ENCODE data around the gene CES1. TPM values are rescaled to one million over a fixed set of nuclear protein-coding genes. Genes with fewer than 3 reads are reported as not detected.
"Not testable (repeated sequence)": the region's sequence is repeated elsewhere in the genome, so short reads cannot be mapped to it uniquely, and the experiment has no call there.

CES1 gene
- polyA plus RNA-seq, 1 donor, result 1.8 TPM

- no peak for DNase-seq
Observed at GRCh38 chr16:55830658-55831294, 2.1 kb downstream of the CES1 start.

GRCh38 chr16:55829232-55829631 is 3.7 kb downstream of the CES1 start:
- DNase-seq, result not testable (repeated sequence)

GRCh38 chr16:55828680-55829079 is 4.2 kb downstream of the CES1 start:
- no peak for DNase-seq

- no peak for DNase-seq
Observed at GRCh38 chr16:55825115-55825728, 7.7 kb downstream of the CES1 start.

GRCh38 chr16:55824473-55825000 is 8.4 kb downstream of the CES1 start:
- DNase-seq, result no peak

GRCh38 chr16:55822280-55822810 is 10.6 kb downstream of the CES1 start:
- DNase-seq, result no peak

- no peak for DNase-seq
Observed at GRCh38 chr16:55821210-55821609, 11.7 kb downstream of the CES1 start.

- DNase-seq, result no peak
Observed at GRCh38 chr16:55820615-55821014, 12.3 kb downstream of the CES1 start.

- no peak for DNase-seq
Observed at GRCh38 chr16:55817236-55817912, 15.5 kb downstream of the CES1 start.

GRCh38 chr16:55816222-55816621 is 16.7 kb downstream of the CES1 start:
- not testable (repeated sequence) for DNase-seq

- no peak for DNase-seq
Observed at GRCh38 chr16:55815320-55815719, 17.6 kb downstream of the CES1 start.

- DNase-seq, result not testable (repeated sequence)
Observed at GRCh38 chr16:55814174-55814573, 18.7 kb downstream of the CES1 start.

GRCh38 chr16:55813730-55814129 is 19.2 kb downstream of the CES1 start:
- DNase-seq, result not testable (repeated sequence)

GRCh38 chr16:55812951-55813350 is 19.9 kb downstream of the CES1 start:
- DNase-seq, result no peak

- DNase-seq, result no peak
Observed at GRCh38 chr16:55811811-55812210, 21.1 kb downstream of the CES1 start.

- DNase-seq, result no peak
Observed at GRCh38 chr16:55810451-55810961, 22.4 kb downstream of the CES1 start.

GRCh38 chr16:55809851-55810250 is 23.0 kb downstream of the CES1 start:
- no peak for DNase-seq

- no peak for DNase-seq
Observed at GRCh38 chr16:55809386-55809785, 23.5 kb downstream of the CES1 start.

- not testable (repeated sequence) for DNase-seq
Observed at GRCh38 chr16:55808286-55808685, 24.6 kb downstream of the CES1 start.

GRCh38 chr16:55805104-55805503 is 27.8 kb downstream of the CES1 start:
- DNase-seq, result not testable (repeated sequence)

GRCh38 chr16:55803681-55804080 is 29.2 kb downstream of the CES1 start:
- DNase-seq, result not testable (repeated sequence)

GRCh38 chr16:55792934-55793374 is 39.9 kb downstream of the CES1 start:
- not testable (repeated sequence) for DNase-seq

GRCh38 chr16:55791512-55791911 is 41.4 kb downstream of the CES1 start:
- DNase-seq, result not testable (repeated sequence)

Data from left kidney (tissue), 2 donors.